ENCODE measurements around the gene SATB2.

SATB2 gene

GRCh38 chr2:199440118-199440517, 17.6 kb downstream of the SATB2 start:
- no peak overlapping the region for H3K4me3 ChIP-seq (ENCODE audit: low read length)
- H3K27ac ChIP-seq (ENCODE audit: low read depth, low read length), result no peak overlapping the region
- no peak overlapping the region for H3K9ac ChIP-seq (ENCODE audit: low read length)
- H3K4me1 ChIP-seq (ENCODE audit: control insufficient read depth, insufficient read depth, low read length), result no peaks in the 10 kb centered on the region
- no peaks in the 10 kb centered on the region for H3K36me3 ChIP-seq (ENCODE audit: control insufficient read depth, insufficient read depth, low read length)
- no peaks in the 10 kb centered on the region for H3K27me3 ChIP-seq (ENCODE audit: control insufficient read depth, insufficient read depth, low read length)

GRCh38 chr2:199439542-199439941, 18.2 kb downstream of the SATB2 start:
- H3K9ac ChIP-seq (ENCODE audit: low read length), result no peak overlapping the region
- H3K4me3 ChIP-seq (ENCODE audit: low read length), result no peak overlapping the region
- no peaks in the 10 kb centered on the region for H3K27me3 ChIP-seq (ENCODE audit: control insufficient read depth, insufficient read depth, low read length)
- H3K27ac ChIP-seq (ENCODE audit: low read depth, low read length), result no peak overlapping the region
- no peaks in the 10 kb centered on the region for H3K4me1 ChIP-seq (ENCODE audit: control insufficient read depth, insufficient read depth, low read length)
- H3K36me3 ChIP-seq (ENCODE audit: control insufficient read depth, insufficient read depth, low read length), result no peaks in the 10 kb centered on the region

GRCh38 chr2:199439066-199439465, 18.7 kb downstream of the SATB2 start:
- no peaks in the 10 kb centered on the region for H3K27me3 ChIP-seq (ENCODE audit: control insufficient read depth, insufficient read depth, low read length)
- H3K4me1 ChIP-seq (ENCODE audit: control insufficient read depth, insufficient read depth, low read length), result no peaks in the 10 kb centered on the region
- no peak overlapping the region for H3K4me3 ChIP-seq (ENCODE audit: low read length)
- no peak overlapping the region for H3K27ac ChIP-seq (ENCODE audit: low read depth, low read length)
- H3K9ac ChIP-seq (ENCODE audit: low read length), result no peak overlapping the region
- no peaks in the 10 kb centered on the region for H3K36me3 ChIP-seq (ENCODE audit: control insufficient read depth, insufficient read depth, low read length)

- H3K4me3 ChIP-seq (ENCODE audit: low read length), result no peak overlapping the region
- H3K4me1 ChIP-seq (ENCODE audit: control insufficient read depth, insufficient read depth, low read length), result no peaks in the 10 kb centered on the region
- H3K36me3 ChIP-seq (ENCODE audit: control insufficient read depth, insufficient read depth, low read length), result no peaks in the 10 kb centered on the region
- no peaks in the 10 kb centered on the region for H3K27me3 ChIP-seq (ENCODE audit: control insufficient read depth, insufficient read depth, low read length)
- no peak overlapping the region for H3K9ac ChIP-seq (ENCODE audit: low read length)
- no peak overlapping the region for H3K27ac ChIP-seq (ENCODE audit: low read depth, low read length)
Observed at GRCh38 chr2:199434555-199434954, 23.2 kb downstream of the SATB2 start.

GRCh38 chr2:199433204-199433832, 24.4 kb downstream of the SATB2 start:
- no peaks in the 10 kb centered on the region for H3K27me3 ChIP-seq (ENCODE audit: control insufficient read depth, insufficient read depth, low read length)
- H3K27ac ChIP-seq (ENCODE audit: low read depth, low read length), result no peak overlapping the region
- H3K36me3 ChIP-seq (ENCODE audit: control insufficient read depth, insufficient read depth, low read length), result no peaks in the 10 kb centered on the region
- no peak overlapping the region for H3K4me3 ChIP-seq (ENCODE audit: low read length)
- no peak overlapping the region for H3K9ac ChIP-seq (ENCODE audit: low read length)
- H3K4me1 ChIP-seq (ENCODE audit: control insufficient read depth, insufficient read depth, low read length), result no peaks in the 10 kb centered on the region

- Histone ChIP-seq H3K4me3 (ENCODE audit: low read length) (no peak overlapping the region), H3K27ac (ENCODE audit: low read depth, low read length) (no peak overlapping the region), H3K9ac (ENCODE audit: low read length) (no peak overlapping the region), H3K27me3 (ENCODE audit: control insufficient read depth, insufficient read depth, low read length) (no peaks in the 10 kb centered on the region), H3K36me3 (ENCODE audit: control insufficient read depth, insufficient read depth, low read length) (no peaks in the 10 kb centered on the region), H3K4me1 (ENCODE audit: control insufficient read depth, insufficient read depth, low read length) (no peaks in the 10 kb centered on the region)
Observed at GRCh38 chr2:199431746-199432213, 26.0 kb downstream of the SATB2 start.

- H3K9ac ChIP-seq (ENCODE audit: low read length), result no peak overlapping the region
- no peak overlapping the region for H3K4me3 ChIP-seq (ENCODE audit: low read length)
- no peak overlapping the region for H3K27ac ChIP-seq (ENCODE audit: low read depth, low read length)
- H3K36me3 ChIP-seq (ENCODE audit: control insufficient read depth, insufficient read depth, low read length), result no peaks in the 10 kb centered on the region
- H3K27me3 ChIP-seq (ENCODE audit: control insufficient read depth, insufficient read depth, low read length), result no peaks in the 10 kb centered on the region
- no peaks in the 10 kb centered on the region for H3K4me1 ChIP-seq (ENCODE audit: control insufficient read depth, insufficient read depth, low read length)
Observed at GRCh38 chr2:199430214-199430613, 27.5 kb downstream of the SATB2 start.

- no peak overlapping the region for H3K27ac ChIP-seq (ENCODE audit: low read depth, low read length)
- no peaks in the 10 kb centered on the region for H3K4me1 ChIP-seq (ENCODE audit: control insufficient read depth, insufficient read depth, low read length)
- no peak overlapping the region for H3K4me3 ChIP-seq (ENCODE audit: low read length)
- H3K36me3 ChIP-seq (ENCODE audit: control insufficient read depth, insufficient read depth, low read length), result no peaks in the 10 kb centered on the region
- no peaks in the 10 kb centered on the region for H3K27me3 ChIP-seq (ENCODE audit: control insufficient read depth, insufficient read depth, low read length)
- H3K9ac ChIP-seq (ENCODE audit: low read length), result no peak overlapping the region
Observed at GRCh38 chr2:199428291-199428690, 29.4 kb downstream of the SATB2 start.

GRCh38 chr2:199424160-199424559, 33.6 kb downstream of the SATB2 start:
- no peaks in the 10 kb centered on the region for H3K36me3 ChIP-seq (ENCODE audit: control insufficient read depth, insufficient read depth, low read length)
- H3K4me1 ChIP-seq (ENCODE audit: control insufficient read depth, insufficient read depth, low read length), result no peaks in the 10 kb centered on the region
- no peaks in the 10 kb centered on the region for H3K27me3 ChIP-seq (ENCODE audit: control insufficient read depth, insufficient read depth, low read length)
- no peak overlapping the region for H3K4me3 ChIP-seq (ENCODE audit: low read length)
- no peak overlapping the region for H3K9ac ChIP-seq (ENCODE audit: low read length)
- no peak overlapping the region for H3K27ac ChIP-seq (ENCODE audit: low read depth, low read length)

- Histone ChIP-seq H3K27ac (ENCODE audit: low read depth, low read length) (no peak overlapping the region), H3K27me3 (ENCODE audit: control insufficient read depth, insufficient read depth, low read length) (no peaks in the 10 kb centered on the region), H3K36me3 (ENCODE audit: control insufficient read depth, insufficient read depth, low read length) (no peaks in the 10 kb centered on the region), H3K4me1 (ENCODE audit: control insufficient read depth, insufficient read depth, low read length) (no peaks in the 10 kb centered on the region), H3K4me3 (ENCODE audit: low read length) (no peak overlapping the region), H3K9ac (ENCODE audit: low read length) (no peak overlapping the region)
Observed at GRCh38 chr2:199419428-199419827, 38.3 kb downstream of the SATB2 start.

GRCh38 chr2:199414465-199414864, 43.3 kb downstream of the SATB2 start:
- no peaks in the 10 kb centered on the region for H3K36me3 ChIP-seq (ENCODE audit: control insufficient read depth, insufficient read depth, low read length)
- no peaks in the 10 kb centered on the region for H3K4me1 ChIP-seq (ENCODE audit: control insufficient read depth, insufficient read depth, low read length)
- H3K4me3 ChIP-seq (ENCODE audit: low read length), result no peak overlapping the region
- no peaks in the 10 kb centered on the region for H3K27me3 ChIP-seq (ENCODE audit: control insufficient read depth, insufficient read depth, low read length)
- H3K9ac ChIP-seq (ENCODE audit: low read length), result no peak overlapping the region
- H3K27ac ChIP-seq (ENCODE audit: low read depth, low read length), result no peak overlapping the region

GRCh38 chr2:199414001-199414400, 43.7 kb downstream of the SATB2 start:
- H3K4me1 ChIP-seq (ENCODE audit: control insufficient read depth, insufficient read depth, low read length), result no peaks in the 10 kb centered on the region
- H3K27ac ChIP-seq (ENCODE audit: low read depth, low read length), result no peak overlapping the region
- H3K36me3 ChIP-seq (ENCODE audit: control insufficient read depth, insufficient read depth, low read length), result no peaks in the 10 kb centered on the region
- H3K4me3 ChIP-seq (ENCODE audit: low read length), result no peak overlapping the region
- H3K27me3 ChIP-seq (ENCODE audit: control insufficient read depth, insufficient read depth, low read length), result no peaks in the 10 kb centered on the region
- no peak overlapping the region for H3K9ac ChIP-seq (ENCODE audit: low read length)

- Histone ChIP-seq H3K36me3 (ENCODE audit: control insufficient read depth, insufficient read depth, low read length) (no peaks in the 10 kb centered on the region), H3K27me3 (ENCODE audit: control insufficient read depth, insufficient read depth, low read length) (no peaks in the 10 kb centered on the region), H3K27ac (ENCODE audit: low read depth, low read length) (no peak overlapping the region), H3K4me3 (ENCODE audit: low read length) (no peak overlapping the region), H3K4me1 (ENCODE audit: control insufficient read depth, insufficient read depth, low read length) (no peaks in the 10 kb centered on the region), H3K9ac (ENCODE audit: low read length) (no peak overlapping the region)
Observed at GRCh38 chr2:199409759-199410529, 47.8 kb downstream of the SATB2 start.
